PFSK-1 (cell line): ENCODE data around the gene SNRNP48.

Experiments used
- FOXP2 ChIP-seq: optimal IDR thresholded peaks from 2 replicates; pipeline ENCODE3; 2011; ENCODE audit warnings: borderline replicate concordance, control low read depth, inconsistent platforms; ENCODE audit not compliant: insufficient read depth; ENCODE audit errors: extremely low read length, extremely low read depth
- POLR2AphosphoS5 ChIP-seq: IDR thresholded peaks from 2 replicates; pipeline ENCODE4 v1.6.1; 2012; ENCODE audit warnings: low read depth, mild to moderate bottlenecking, control low read depth, low read length, moderate library complexity
- SIN3A ChIP-seq: IDR thresholded peaks from 2 replicates; pipeline ENCODE4 v1.6.1; 2012; ENCODE audit warnings: mild to moderate bottlenecking, low read length, moderate library complexity, borderline replicate concordance; ENCODE audit not compliant: insufficient read depth
- TAF1 ChIP-seq: IDR thresholded peaks from 2 replicates; pipeline ENCODE4 v1.6.1; 2012; ENCODE audit warnings: low read length, control low read depth, borderline replicate concordance; ENCODE audit not compliant: insufficient read depth
- TF ChIP-seq, protein P1 (sequence below), 2 experiments: IDR thresholded peaks; 2 replicates each; pipeline versions ENCODE4 v1.6.1 to v1.8.0; 2011 to 2012; ENCODE audit warnings: low read depth in 2 of 2, low read length in 2 of 2, control low read depth in 1 of 2, inconsistent platforms in 1 of 2, mild to moderate bottlenecking in 1 of 2, moderate library complexity in 1 of 2; ENCODE audit not compliant: insufficient read depth in 1 of 2

The SNRNP48 gene

DNA sequence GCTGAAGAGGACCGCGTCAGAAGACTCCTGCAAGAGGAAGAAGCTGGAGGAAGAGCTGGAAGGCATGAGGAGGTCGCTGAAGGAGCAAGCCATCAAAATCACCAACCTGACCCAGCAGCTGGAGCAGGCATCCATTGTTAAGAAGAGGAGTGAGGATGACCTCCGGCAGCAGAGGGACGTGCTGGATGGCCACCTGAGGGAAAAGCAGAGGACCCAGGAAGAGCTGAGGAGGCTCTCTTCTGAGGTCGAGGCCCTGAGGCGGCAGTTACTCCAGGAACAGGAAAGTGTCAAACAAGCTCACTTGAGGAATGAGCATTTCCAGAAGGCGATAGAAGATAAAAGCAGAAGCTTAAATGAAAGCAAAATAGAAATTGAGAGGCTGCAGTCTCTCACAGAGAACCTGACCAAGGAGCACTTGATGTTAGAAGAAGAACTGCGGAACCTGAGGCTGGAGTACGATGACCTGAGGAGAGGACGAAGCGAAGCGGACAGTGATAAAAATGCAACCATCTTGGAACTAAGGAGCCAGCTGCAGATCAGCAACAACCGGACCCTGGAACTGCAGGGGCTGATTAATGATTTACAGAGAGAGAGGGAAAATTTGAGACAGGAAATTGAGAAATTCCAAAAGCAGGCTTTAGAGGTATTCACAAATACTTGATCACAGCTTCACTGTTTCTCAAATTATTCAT lies 8.9 kb upstream of the SNRNP48 start:
- TF ChIP-seq TAF1 = no peak
- TF ChIP-seq, protein P1, sequence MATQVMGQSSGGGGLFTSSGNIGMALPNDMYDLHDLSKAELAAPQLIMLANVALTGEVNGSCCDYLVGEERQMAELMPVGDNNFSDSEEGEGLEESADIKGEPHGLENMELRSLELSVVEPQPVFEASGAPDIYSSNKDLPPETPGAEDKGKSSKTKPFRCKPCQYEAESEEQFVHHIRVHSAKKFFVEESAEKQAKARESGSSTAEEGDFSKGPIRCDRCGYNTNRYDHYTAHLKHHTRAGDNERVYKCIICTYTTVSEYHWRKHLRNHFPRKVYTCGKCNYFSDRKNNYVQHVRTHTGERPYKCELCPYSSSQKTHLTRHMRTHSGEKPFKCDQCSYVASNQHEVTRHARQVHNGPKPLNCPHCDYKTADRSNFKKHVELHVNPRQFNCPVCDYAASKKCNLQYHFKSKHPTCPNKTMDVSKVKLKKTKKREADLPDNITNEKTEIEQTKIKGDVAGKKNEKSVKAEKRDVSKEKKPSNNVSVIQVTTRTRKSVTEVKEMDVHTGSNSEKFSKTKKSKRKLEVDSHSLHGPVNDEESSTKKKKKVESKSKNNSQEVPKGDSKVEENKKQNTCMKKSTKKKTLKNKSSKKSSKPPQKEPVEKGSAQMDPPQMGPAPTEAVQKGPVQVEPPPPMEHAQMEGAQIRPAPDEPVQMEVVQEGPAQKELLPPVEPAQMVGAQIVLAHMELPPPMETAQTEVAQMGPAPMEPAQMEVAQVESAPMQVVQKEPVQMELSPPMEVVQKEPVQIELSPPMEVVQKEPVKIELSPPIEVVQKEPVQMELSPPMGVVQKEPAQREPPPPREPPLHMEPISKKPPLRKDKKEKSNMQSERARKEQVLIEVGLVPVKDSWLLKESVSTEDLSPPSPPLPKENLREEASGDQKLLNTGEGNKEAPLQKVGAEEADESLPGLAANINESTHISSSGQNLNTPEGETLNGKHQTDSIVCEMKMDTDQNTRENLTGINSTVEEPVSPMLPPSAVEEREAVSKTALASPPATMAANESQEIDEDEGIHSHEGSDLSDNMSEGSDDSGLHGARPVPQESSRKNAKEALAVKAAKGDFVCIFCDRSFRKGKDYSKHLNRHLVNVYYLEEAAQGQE (IDR thresholded peaks at IDR 0.05; ENCODE audit: insufficient read depth in 1 of 2, low read depth in 2 of 2, low read length in 2 of 2) = no peak
- no peak for TF ChIP-seq SIN3A
- no peak for TF ChIP-seq FOXP2
- TF ChIP-seq POLR2AphosphoS5 = no peak

DNA sequence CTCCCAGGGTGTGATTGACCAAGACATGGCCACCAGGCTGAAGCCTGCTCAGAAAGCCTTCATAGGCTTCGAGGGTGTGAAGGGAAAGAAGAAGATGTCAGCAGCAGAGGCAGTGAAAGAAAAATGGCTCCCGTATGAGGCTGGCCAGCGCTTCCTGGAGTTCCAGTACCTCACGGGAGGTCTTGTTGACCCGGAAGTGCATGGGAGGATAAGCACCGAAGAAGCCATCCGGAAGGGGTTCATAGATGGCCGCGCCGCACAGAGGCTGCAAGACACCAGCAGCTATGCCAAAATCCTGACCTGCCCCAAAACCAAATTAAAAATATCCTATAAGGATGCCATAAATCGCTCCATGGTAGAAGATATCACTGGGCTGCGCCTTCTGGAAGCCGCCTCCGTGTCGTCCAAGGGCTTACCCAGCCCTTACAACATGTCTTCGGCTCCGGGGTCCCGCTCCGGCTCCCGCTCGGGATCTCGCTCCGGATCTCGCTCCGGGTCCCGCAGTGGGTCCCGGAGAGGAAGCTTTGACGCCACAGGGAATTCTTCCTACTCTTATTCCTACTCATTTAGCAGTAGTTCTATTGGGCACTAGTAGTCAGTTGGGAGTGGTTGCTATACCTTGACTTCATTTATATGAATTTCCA lies 4.6 kb upstream of the SNRNP48 start:
- TF ChIP-seq TAF1 (no peak), POLR2AphosphoS5 (no peak), SIN3A (no peak), FOXP2 (no peak)

DNA sequence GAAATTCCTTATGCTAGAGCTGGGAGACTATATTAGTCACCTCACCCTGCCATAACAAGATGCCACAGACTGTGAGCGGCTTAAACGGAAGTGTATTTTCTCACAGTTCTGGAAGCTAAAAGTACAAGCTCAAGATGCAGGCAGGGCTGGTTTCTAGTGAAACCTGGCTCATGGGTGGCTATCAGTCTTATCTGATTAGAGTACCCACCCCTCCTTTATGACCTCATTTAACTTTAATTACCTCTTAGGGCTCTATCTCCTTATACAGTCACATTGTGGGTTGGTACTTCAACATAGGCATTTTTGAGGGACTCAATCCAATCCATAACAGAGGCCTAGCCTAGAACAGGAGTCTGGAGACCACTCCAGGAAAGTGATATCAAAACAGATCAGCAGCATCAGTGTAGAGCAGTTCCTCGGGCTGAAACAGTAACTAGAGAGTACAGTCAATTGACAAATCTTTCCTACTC lies 2.3 kb upstream of the SNRNP48 start:
- TF ChIP-seq TAF1 (no peak), FOXP2 (no peak), POLR2AphosphoS5 (no peak), SIN3A (no peak)
- TF ChIP-seq, protein P1 (IDR thresholded peaks at IDR 0.05; ENCODE audit: insufficient read depth in 1 of 2, low read depth in 2 of 2, low read length in 2 of 2) = no peak

DNA sequence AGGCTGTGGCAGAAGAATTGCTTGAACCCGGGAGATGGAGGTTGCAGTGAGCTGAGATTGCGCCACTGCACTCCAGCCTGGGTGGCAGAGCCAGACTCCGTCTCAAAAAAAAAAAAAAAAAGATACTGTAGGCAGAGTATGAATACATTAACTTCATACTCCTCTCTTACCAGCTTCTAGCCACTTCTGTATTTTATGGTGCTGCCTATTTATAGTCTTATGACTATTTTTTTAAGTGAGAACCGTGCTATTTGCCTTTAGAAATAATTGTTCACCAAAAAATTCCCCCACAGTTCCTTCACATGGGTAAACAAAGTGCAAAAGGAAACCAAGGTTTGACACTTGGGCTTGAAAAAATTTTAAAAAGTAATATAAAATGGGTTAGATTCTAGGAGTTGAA lies 1.5 kb upstream of the SNRNP48 start:
- no peak for TF ChIP-seq TAF1
- TF ChIP-seq, protein P1 (IDR thresholded peaks at IDR 0.05; ENCODE audit: insufficient read depth in 1 of 2, low read depth in 2 of 2, low read length in 2 of 2) = no peak
- TF ChIP-seq POLR2AphosphoS5 = no peak

DNA sequence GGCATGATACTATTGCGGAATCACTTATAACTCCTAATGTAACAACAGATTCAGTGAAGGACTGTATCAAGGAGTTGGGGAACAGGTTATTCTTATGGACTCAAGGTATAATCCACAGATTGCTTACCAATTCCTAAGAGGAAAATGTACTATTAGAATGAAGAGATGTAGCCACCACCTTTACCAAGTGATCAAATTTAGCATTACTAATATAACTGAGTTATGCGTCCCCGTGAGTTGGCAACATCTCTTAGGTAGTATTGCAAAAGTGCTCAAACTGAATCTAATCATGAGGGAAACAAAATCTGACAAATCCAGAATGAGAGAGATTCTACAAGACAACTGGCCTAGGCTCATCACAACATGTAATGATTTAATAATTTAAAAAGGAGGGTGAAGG lies 777 bp upstream of the SNRNP48 start:
- TF ChIP-seq FOXP2 (no peak), TAF1 (no peak), SIN3A (no peak), POLR2AphosphoS5 (no peak)
- TF ChIP-seq, protein P1 (IDR thresholded peaks at IDR 0.05; ENCODE audit: insufficient read depth in 1 of 2, low read depth in 2 of 2, low read length in 2 of 2) = no peak
